GM11168 (cell line): ENCODE results near the gene STRIP2.
"Not testable (repeated sequence)": the region's sequence is repeated elsewhere in the genome, so short reads cannot be mapped to it uniquely, and the experiment has no call there.

Experiments used
- in situ Hi-C: fragments of 300-500 bp; cut with MboI; formaldehyde crosslinking; loops from one replicate; pipeline ENCODE4 v1.12.0; 2022; ENCODE audit warnings: low sequenced_read_pairs; ENCODE audit not compliant: unreplicated experiment

The STRIP2 gene

GRCh38 chr7:129421717-129422250 is 12.4 kb upstream of the STRIP2 start:
- in situ Hi-C loops = no loop called here

DNA sequence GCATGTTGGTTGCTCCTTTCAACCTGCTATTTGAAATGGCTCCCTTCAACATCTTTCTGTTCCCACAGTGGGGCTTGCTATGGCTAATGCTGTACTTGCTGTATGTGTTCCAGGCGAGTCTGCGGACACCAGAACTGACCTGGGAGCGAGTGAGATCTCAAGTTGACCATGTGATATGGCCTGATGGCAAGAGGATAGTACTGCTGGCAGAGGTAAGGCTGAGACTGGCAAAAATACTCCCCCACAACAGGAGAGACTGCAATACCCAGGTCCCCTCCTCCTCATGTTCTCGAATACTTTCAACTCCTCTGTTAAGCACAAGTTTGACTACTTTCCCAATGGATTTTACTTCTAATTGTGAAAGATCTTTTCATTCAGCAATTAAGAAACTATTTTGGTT is 11.5 kb upstream of the STRIP2 start:
- in situ Hi-C loops = no loop called here

- in situ Hi-C loops = no loop called here
Observed at GRCh38 chr7:129423700-129424410, 10.4 kb upstream of the STRIP2 start.

DNA sequence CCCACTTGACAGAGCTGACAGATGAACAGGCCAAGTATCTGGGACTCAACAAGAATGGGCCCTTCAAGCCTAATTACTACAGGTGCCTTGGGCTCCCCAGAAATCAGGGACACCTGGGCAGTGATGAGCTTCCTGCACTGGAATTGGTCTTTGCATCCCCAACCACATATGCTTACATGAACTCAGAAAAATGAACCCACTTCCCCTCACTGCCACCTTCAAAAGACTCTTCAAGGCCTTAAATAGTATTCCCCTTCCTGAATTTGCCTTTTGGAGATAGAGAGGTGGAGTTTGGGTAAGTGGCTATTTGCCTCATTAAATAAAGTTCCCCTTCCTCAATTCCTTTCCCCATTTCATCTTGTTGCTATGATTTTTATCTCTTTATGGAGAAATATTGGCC is 7.8 kb upstream of the STRIP2 start:
- in situ Hi-C loops = no loop called here

- in situ Hi-C loops = no loop called here
Observed at GRCh38 chr7:129427526-129428045, 6.6 kb upstream of the STRIP2 start.

- in situ Hi-C loops = no loop called here
Observed at GRCh38 chr7:129431911-129432643, 2.2 kb upstream of the STRIP2 start.

- in situ Hi-C loops = no loop called here
Observed at GRCh38 chr7:129434675-129435318, 565 bp downstream of the STRIP2 start.

- in situ Hi-C loops = no loop called here
Observed at GRCh38 chr7:129435414-129435829, 1.2 kb downstream of the STRIP2 start.

GRCh38 chr7:129436335-129436923 is 2.2 kb downstream of the STRIP2 start:
- in situ Hi-C loops = no loop called here

GRCh38 chr7:129437190-129437589 is 3.0 kb downstream of the STRIP2 start:
- in situ Hi-C loops = no loop called here

DNA sequence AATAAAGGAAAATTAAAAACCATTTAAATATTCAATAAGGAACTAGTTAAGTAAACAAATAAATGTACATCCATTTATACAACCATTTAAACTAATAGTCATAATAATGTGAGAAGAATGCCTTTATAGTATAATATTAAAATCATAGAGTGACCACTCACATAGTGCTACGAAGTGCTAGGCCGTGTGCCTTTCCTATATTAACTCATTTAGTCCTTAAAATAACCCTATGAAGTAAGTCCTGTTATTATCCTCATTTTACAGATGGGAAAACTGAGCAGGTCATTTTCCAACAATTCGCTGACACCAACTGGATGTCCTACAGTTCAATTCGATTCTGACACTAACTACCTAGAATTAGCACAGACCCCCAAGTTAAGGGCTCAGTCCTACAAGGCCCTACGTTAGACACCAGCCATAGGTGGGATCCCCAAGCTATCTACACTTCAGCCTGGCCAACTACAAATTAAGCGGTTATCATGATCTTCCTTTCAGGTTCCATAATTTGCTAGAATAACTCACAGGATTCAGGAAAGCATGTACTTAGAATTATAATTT is 4.1 kb downstream of the STRIP2 start:
- in situ Hi-C loops = no loop called here

GRCh38 chr7:129438839-129439651 is 4.8 kb downstream of the STRIP2 start:
- in situ Hi-C loops = no loop called here

DNA sequence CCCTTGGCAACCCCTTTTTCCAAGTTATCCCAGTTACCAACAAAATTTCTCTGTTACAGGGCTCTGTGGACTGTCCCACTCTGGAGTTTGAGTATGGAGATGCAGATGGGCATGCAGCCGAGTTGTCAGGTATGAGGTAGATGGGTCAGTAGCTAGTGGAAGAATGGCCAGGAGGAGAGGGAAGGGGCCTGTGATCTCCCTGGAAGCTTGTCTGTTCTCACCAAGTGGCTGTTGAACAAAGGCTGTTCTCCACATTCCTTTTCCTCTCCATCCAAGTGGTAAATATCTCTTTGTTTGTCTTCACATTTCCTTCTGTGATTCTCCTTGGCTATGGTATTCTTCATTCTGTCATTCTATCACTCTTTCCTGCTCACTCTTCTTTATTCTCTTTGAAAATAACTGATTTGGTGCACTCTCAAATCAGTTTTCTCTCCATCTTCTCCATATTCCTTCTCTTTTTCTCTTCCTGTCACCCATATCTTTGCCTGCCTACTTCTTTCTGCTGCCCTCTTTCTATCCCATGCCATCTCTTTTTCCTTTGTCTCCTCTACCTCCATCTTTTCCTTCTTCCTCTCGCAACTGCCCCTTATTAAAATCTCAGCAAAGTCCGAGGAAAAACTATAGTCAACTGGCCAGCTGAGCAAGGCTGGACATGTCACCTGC is 5.9 kb downstream of the STRIP2 start:
- in situ Hi-C loops = no loop called here

DNA sequence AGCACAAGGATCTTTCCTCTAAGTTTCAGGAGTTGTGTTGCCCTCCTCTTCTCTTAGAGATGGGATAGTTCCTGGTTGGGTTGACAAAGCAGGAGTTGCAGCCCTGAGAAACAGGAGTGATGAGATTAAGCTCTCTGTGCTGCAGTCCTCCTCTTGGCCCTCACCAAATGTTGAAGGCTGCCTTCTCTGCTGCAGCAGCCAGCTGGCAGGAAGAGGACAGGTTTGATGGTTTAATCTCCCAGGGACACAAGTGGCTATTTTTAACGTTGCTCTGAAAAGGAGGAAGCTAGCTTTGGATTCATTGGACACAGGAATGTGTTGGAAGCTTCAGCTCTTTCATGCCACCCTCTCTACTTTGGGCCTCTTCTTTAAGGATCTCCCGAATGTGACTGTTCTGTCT is 9.4 kb downstream of the STRIP2 start:
- in situ Hi-C loops = no loop called here

GRCh38 chr7:129444776-129445175 is 10.5 kb downstream of the STRIP2 start:
- in situ Hi-C loops = not testable (repeated sequence)

DNA sequence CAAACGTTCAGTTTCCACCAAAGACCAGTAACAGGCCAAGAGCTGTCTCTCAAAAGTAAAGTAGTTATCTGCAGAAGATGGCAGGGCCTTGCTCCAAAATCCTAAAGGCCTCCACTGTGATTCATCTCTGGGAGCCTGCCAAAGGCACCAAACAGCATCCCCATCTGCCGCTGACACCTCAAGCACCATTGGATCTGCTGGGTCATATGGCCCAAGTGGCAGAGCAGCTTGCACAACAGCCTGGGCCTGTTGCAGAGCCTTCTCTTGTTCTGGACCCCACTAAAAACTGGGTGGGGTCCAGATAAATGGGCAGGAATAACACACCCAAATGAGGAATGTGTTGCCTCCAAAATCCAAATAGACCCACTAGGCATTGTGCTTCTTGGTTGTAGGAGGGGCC is 12.7 kb downstream of the STRIP2 start:
- in situ Hi-C loops = not testable (repeated sequence)

GRCh38 chr7:129447445-129447844 is 13.2 kb downstream of the STRIP2 start:
- in situ Hi-C loops = not testable (repeated sequence)

DNA sequence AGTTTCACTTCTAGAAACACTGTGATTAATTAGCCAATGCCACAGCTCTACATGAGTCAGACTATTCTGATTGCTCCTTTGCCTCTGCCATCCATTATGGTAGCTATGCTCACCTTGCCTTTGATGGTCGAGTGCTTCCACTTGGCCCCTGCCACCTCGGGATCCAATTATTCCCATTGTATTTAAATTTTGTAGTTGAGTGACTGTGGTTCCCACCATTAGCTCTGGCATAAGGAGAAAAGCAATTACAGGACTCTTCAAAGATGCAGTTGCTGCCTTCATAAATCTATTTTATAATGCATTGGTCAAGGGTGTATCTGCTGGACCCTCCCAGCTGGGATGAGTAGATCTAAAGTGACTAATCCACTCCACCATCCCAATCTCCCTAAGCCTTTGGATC is 14.4 kb downstream of the STRIP2 start:
- in situ Hi-C loops = not testable (repeated sequence)

DNA sequence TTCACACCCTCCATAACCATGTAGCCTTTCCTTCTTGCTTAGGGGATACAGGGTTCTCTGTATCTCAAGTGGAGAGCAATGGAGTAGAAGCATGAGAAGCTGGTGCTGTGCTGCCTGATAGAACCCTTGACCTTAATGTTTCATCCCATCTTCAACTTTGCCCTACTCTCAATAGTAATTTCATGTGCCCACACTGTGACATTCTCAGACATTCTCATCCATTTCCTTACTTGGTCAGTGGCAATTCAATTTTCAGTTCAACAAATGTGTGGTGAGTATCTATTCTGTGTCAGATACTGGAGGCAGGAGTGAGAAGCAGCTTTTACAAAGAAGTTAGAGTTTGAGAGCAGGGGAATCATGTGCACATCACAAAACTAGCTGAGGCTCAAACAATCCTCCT is 16.1 kb downstream of the STRIP2 start:
- in situ Hi-C loops = loop anchor here (25.0 kb wide), 1 partner anchor 88 kb away; no protein-coding TSS in a partner anchor
